22Rv1 (cell line): Measurements from ENCODE around the gene FAM135A.

Source experiments
- CTCF ChIP-seq: fragments of 450-650 bp; IDR thresholded peaks from 2 replicates; pipeline ENCODE4 v1.5.1; 2017; ENCODE audit warnings: mild to moderate bottlenecking
- ZFX ChIP-seq: fragments of 450-650 bp; IDR thresholded peaks from 2 replicates; pipeline ENCODE4 v1.6.1; 2017; ENCODE audit warnings: antibody characterized with exemption, borderline replicate concordance

DNA sequence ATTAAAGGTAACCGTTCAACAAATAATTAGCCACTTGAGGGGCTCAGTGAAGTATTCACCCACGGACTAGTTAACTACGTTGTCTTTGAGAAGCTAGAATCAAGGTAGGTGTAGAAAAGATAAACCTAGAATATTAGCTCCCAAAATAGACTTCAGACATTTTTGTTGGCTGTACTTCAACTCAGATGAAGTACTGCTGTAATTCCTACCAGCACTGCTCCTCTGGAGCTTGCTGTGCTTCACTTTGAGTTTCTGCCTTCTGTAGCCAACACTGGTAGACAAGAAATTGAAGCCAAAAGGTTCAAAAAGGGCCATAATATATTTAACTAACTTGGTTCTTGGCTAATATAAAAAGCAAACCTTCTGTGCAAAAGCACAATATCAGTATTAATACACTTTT is 134.6 kb downstream of the FAM135A start:
- TF ChIP-seq CTCF (no peak), ZFX (no peak)
